T-helper 17 cell (primary cell): Measurements from ENCODE around the gene PWP2. TPM values are rescaled to one million over a fixed set of nuclear protein-coding genes. Genes with fewer than 3 reads are reported as not detected.
"Not testable (repeated sequence)": the region's sequence is repeated elsewhere in the genome, so short reads cannot be mapped to it uniquely, and the experiment has no call there.

Experiments used
- ATAC-seq: fragments of 150-1000 bp; cut with Tn5 transposase; 2 replicates; pipeline ENCODE4 v1.10.0; 2021; ENCODE audit warnings: mild to moderate bottlenecking, moderate library complexity
- DNase-seq, 3 donors: peaks; one replicate each; pipeline versions ENCODE4 v3.0.0 to v3.0.0-alpha.2; 2020 to 2021
- H3K9me3 ChIP-seq: one replicate; pipeline ENCODE4 v1.7.0; 2013; ENCODE audit warnings: low read length, mild to moderate bottlenecking; ENCODE audit not compliant: control insufficient read depth, poor library complexity, severe bottlenecking
- H3K27ac Mint-ChIP-seq: one replicate; pipeline ENCODE4 v1.8.0; 2022; ENCODE audit warnings: mild to moderate bottlenecking, moderate library complexity, mixed read lengths
- H3K27me3 Mint-ChIP-seq: one replicate; pipeline ENCODE4 v1.8.0; 2022; ENCODE audit warnings: mixed read lengths
- H3K36me3 Mint-ChIP-seq: one replicate; pipeline ENCODE4 v1.8.0; 2022; ENCODE audit warnings: low read depth, mixed read lengths
- H3K4me1 Mint-ChIP-seq: one replicate; pipeline ENCODE4 v1.8.0; 2022; ENCODE audit warnings: mild to moderate bottlenecking, mixed read lengths
- H3K4me3 Mint-ChIP-seq: one replicate; pipeline ENCODE4 v1.8.0; 2022; ENCODE audit warnings: mild to moderate bottlenecking, moderate library complexity, mixed read lengths
- total RNA-seq, 4 donors: library from RNA in 2 of 4; stranded (reverse) in 2 of 4; gene quantifications; one replicate each; pipeline ENCODE4 v1.2.3 and lab custom pipeline; 2022 to 2026

Gene PWP2
- total RNA-seq, 2 donors from 2014 or later = 21.9 to 28.7 TPM

DNA sequence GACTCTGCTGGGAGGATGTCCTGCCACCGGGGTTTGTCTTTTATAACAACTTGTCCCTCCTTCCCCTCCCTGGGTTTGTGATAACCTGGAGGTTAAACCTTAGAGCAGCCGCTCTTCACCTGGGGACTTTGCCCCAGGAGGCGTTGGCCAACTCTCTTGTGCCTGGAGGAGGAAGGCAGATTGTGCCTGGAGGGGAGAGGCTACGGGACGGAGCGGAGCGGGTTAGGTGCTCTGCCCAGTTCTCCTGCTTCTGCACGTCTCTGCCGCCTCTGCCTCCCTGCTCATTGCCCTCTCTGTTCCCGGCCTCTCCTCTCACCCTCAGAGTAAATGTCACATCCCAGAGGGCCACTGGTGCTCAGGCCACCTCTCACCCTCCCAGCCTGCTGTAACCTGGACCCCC lies 63.1 kb downstream of the PWP2 start:
- H3K9me3 ChIP-seq, DNase-seq, H3K36me3 Mint-ChIP-seq, H3K4me1 Mint-ChIP-seq, H3K27me3 Mint-ChIP-seq, H3K4me3 Mint-ChIP-seq, ATAC-seq, H3K27ac Mint-ChIP-seq: not testable (repeated sequence)

DNA sequence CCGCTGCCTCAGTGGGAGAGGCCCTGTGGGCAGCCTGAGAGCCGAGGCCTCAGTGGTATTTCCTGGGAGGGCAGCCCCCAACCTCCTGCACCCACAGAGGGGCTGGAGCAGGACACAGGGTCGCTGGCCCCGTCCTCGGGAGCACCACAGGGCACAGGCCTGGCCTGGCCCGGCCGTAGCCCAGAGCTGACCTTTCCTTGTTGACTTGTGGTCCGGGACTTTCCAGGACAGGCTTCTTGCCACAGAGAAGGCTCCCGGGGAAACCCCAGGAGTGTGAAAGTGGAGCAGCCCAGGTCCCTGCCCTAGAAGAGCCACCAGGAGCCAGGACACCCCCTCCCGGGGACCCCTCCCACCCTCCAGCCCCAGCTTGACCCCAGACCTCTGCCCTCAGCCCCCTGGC lies 63.7 kb downstream of the PWP2 start:
- peak in 1 of 3 donors; percentile 0 for DNase-seq
- not testable (repeated sequence) for H3K4me3 Mint-ChIP-seq, H3K27me3 Mint-ChIP-seq, H3K27ac Mint-ChIP-seq, H3K4me1 Mint-ChIP-seq, H3K36me3 Mint-ChIP-seq, H3K9me3 ChIP-seq
- peak; percentile 37 for ATAC-seq

DNA sequence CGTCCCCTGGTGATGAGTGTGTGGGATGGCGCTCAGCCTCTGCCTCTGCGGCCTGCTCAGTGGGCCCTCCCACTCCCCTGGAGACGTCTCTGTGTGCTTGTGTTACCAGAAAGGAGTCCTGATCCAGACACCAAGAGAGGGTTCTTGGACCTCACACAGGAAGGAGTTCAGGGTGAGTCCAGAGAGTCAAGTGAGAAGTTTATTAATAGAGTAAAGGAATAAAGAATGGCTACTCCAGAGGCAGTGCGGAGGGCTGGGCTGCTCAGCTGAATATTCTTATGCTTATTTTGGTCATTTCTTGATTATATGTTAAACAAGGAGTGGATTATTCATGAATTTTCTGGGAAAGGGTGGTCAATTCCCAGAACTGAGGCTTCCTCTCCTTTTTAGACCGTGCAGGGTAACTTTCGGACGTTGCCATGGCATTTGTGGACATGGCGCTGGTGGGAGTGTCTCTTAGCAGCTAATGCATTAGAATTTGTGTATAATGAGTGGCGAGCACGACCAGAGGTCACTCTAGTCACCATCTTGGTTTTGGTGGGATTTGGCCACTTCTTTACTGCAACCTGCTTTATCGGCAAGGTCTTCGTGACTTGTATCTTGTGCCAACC lies 64.9 kb downstream of the PWP2 start:
- not testable (repeated sequence) for DNase-seq, H3K27ac Mint-ChIP-seq, H3K4me3 Mint-ChIP-seq, ATAC-seq, H3K4me1 Mint-ChIP-seq, H3K27me3 Mint-ChIP-seq, H3K9me3 ChIP-seq, H3K36me3 Mint-ChIP-seq

DNA sequence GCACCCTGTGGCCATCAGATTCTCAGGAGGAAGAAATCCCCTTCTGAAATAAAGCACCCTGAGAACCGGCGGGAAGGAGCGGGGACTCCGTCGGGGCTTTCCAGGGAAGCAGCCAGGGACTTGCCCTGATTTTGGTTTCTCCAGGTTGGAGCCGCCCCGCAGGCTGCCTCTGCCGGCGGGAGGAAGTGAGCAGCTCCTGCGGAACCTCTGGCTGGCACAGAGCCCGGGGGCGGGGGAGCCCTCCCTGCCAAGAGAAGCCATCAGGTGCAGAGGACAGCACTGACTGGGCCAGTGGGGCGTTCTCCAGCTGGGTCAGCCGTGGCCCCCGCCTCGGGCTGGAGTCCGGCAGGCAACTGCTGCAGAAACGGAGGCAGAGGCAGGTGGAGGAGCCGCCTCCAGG lies 65.5 kb downstream of the PWP2 start:
- H3K36me3 Mint-ChIP-seq, H3K9me3 ChIP-seq, H3K27me3 Mint-ChIP-seq, H3K4me1 Mint-ChIP-seq, DNase-seq, H3K4me3 Mint-ChIP-seq, H3K27ac Mint-ChIP-seq: not testable (repeated sequence)
- peak; percentile 45 for ATAC-seq

DNA sequence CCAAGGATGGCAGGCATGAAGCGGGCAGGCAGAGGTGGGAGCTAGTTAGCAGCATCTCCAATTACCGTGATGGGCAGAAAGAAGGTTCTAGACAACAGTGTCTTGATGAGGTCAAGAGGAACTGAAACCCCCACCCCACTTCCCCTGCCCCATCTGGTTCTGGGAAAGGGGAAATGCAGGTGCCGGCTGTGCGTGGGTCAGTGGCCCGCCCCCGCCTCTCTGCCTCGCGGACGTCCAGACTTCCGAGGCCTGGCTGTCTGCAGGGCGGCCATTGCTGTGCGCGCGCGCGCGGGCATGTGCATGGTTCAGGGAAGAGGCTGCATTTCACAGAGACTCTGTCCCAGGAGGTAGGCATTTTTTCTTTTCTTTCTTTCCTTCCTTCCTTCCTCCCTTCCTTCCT lies 68.0 kb downstream of the PWP2 start:
- H3K27me3 Mint-ChIP-seq, H3K27ac Mint-ChIP-seq, DNase-seq, H3K36me3 Mint-ChIP-seq, H3K9me3 ChIP-seq, H3K4me1 Mint-ChIP-seq, H3K4me3 Mint-ChIP-seq: not testable (repeated sequence)
- peak; percentile 51 for ATAC-seq

DNA sequence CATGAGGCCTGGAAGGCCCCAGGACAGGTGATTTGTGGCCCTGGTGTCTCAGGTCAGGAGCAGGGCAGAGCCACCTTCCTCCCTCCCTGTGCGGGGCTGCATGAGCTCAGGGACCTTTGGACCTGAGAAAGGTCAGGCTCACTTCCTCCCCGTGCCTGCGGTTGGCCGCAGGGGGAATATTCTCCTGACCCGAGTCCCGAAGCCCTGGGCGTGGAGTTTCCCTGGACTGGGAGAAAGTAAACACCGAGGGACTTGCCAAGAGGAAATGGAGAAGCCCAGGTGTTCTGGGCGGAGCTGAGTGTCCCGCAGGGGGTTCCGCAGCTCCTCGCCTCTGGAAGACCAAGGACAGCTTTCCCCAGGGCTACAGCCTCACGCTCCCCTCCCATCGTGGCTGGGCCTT lies 68.9 kb downstream of the PWP2 start:
- H3K27ac Mint-ChIP-seq, H3K9me3 ChIP-seq, DNase-seq, H3K4me3 Mint-ChIP-seq, H3K27me3 Mint-ChIP-seq, H3K36me3 Mint-ChIP-seq, H3K4me1 Mint-ChIP-seq, ATAC-seq: not testable (repeated sequence)

Other genes starting within 250 kb of the PWP2 start
- 10 to 100 TPM; 64.1 to 67.3 TPM for gene AGPAT3, start 242.2 kb upstream of the PWP2 start, total RNA-seq
- 100 to 1,000 TPM; 107 to 122 TPM for gene TRAPPC10, start 95.1 kb upstream of the PWP2 start, total RNA-seq
- 10 to 100 TPM; 39.8 to 50.5 TPM for gene GATD3, start 26.3 kb downstream of the PWP2 start, total RNA-seq
- 10 to 100 TPM in 1 of 2 donors, 1 to 10 TPM in 1; 9.4 to 19.1 TPM for gene ICOSLG, start 133.5 kb downstream of the PWP2 start, total RNA-seq
- gene DNMT3L, start 154.5 kb downstream of the PWP2 start, total RNA-seq = not detected
- gene AIRE, start 178.5 kb downstream of the PWP2 start, total RNA-seq = 1 to 10 TPM; 1.4 to 3.4 TPM
- gene PFKL, start 192.7 kb downstream of the PWP2 start, total RNA-seq = 100 to 1,000 TPM; 132 to 176 TPM
- 10 to 100 TPM; 48.0 to 54.2 TPM for gene CFAP410, start 232.0 kb downstream of the PWP2 start, total RNA-seq
- gene TRPM2, start 246.2 kb downstream of the PWP2 start, total RNA-seq = 10 to 100 TPM in 1 of 2 donors, 1 to 10 TPM in 1; 2.7 to 26.1 TPM